ENCODE measurements around the gene TMBIM1.

DNA sequence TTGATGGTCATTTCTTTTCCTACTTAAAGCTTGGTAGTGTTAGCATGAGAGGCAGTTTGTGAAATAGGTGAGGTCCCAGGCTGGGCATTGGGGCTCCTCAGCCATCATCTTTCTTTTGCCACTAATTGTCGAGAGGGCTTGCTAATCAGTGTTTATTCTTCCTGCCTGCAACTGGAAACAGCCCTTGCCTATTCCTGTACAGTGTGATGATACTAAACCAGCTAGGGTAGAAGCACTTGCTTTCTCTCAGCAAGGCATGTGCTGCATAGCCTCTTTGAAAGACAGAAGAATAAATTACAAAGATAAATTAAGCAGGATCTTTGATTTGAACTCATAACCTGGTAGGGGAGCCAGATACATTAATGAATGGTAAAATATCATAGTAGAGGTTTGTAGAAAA, 48.1 kb downstream of the TMBIM1 start:
- TF ChIP-seq EZH2 (IDR thresholded peaks at IDR 0.05; ENCODE audit: borderline replicate concordance, low read depth, low read length, severe bottlenecking) = no peak
- no peak for TF ChIP-seq CTCF (IDR thresholded peaks at IDR 0.05; ENCODE audit: extremely low read depth in 1 of 2, insufficient read depth in 1 of 2, low read depth in 1 of 2, low read length in 2 of 2)
- TF ChIP-seq POLR2A (IDR thresholded peaks at IDR 0.05; ENCODE audit: low read depth, low read length) = no peak
- no peak for TF ChIP-seq JUN (IDR thresholded peaks at IDR 0.05; ENCODE audit: borderline replicate concordance, insufficient read depth, insufficient read length, low read depth)
- no peak for TF ChIP-seq FOS (IDR thresholded peaks at IDR 0.05; ENCODE audit: borderline replicate concordance, insufficient read depth, low read length)
- TF ChIP-seq MAX (IDR thresholded peaks at IDR 0.05; ENCODE audit: insufficient read depth, insufficient read length) = no peak
- no peak for TF ChIP-seq POLR2AphosphoS5 (IDR thresholded peaks at IDR 0.05; ENCODE audit: insufficient read depth, low read depth, low read length)
- TF ChIP-seq MYC (IDR thresholded peaks at IDR 0.05; ENCODE audit: low read depth, low read length) = no peak
- TF ChIP-seq GATA2 (IDR thresholded peaks at IDR 0.05; ENCODE audit: insufficient read depth, insufficient read length, low read depth, low read length) = no peak
